HG03060 (cell line): ENCODE results near the gene DGCR6L.
"Not testable (repeated sequence)": the region's sequence is repeated elsewhere in the genome, so short reads cannot be mapped to it uniquely, and the experiment has no call there.

Experiments
- ATAC-seq: cut with Tn5 transposase; IDR thresholded peaks from one replicate; pipeline ENCODE4 v1.9.1; 2021; ENCODE audit warnings: low read depth, moderate number of reproducible peaks; ENCODE audit not compliant: unreplicated experiment

Gene DGCR6L

GRCh38 chr22:20278726-20279490 lies 41.0 kb downstream of the DGCR6L start:
- ATAC-seq: not testable (repeated sequence)

- ATAC-seq: not testable (repeated sequence)
These were observed 41.8 kb downstream of the DGCR6L start for GRCh38 chr22:20277936-20278635.

GRCh38 chr22:20276468-20276867 lies 43.4 kb downstream of the DGCR6L start:
- no peak for ATAC-seq

- no peak for ATAC-seq
These were observed 44.0 kb downstream of the DGCR6L start for GRCh38 chr22:20275836-20276235.

- ATAC-seq: not testable (repeated sequence)
These were observed 44.5 kb downstream of the DGCR6L start for GRCh38 chr22:20275325-20275724.

GRCh38 chr22:20274374-20274773 lies 45.5 kb downstream of the DGCR6L start:
- ATAC-seq: not testable (repeated sequence)

- no peak for ATAC-seq
These were observed 46.1 kb downstream of the DGCR6L start for GRCh38 chr22:20273758-20274181.

GRCh38 chr22:20272700-20273099 lies 47.2 kb downstream of the DGCR6L start:
- ATAC-seq: no peak

GRCh38 chr22:20272174-20272573 lies 47.7 kb downstream of the DGCR6L start:
- no peak for ATAC-seq

- no peak for ATAC-seq
These were observed 48.5 kb downstream of the DGCR6L start for GRCh38 chr22:20271114-20271994.

- not testable (repeated sequence) for ATAC-seq
These were observed 49.4 kb downstream of the DGCR6L start for GRCh38 chr22:20270190-20271113.

GRCh38 chr22:20269673-20270072 lies 50.2 kb downstream of the DGCR6L start:
- not testable (repeated sequence) for ATAC-seq

GRCh38 chr22:20269201-20269600 lies 50.7 kb downstream of the DGCR6L start:
- ATAC-seq: not testable (repeated sequence)

- ATAC-seq: no peak
These were observed 51.4 kb downstream of the DGCR6L start, which contains the start of gene RTN4R for GRCh38 chr22:20268279-20269012. TSS of gene RTN4R (minus strand) at chr22:20268318. CDS start at chr22:20268092, 226 bp downstream.

- ATAC-seq: no peak
These were observed 52.2 kb downstream of the DGCR6L start for GRCh38 chr22:20267441-20268278.

- ATAC-seq: not testable (repeated sequence)
These were observed 53.0 kb downstream of the DGCR6L start for GRCh38 chr22:20266667-20267440.
